ENCODE results near the gene TCOF1.
"Not testable (repeated sequence)": the region's sequence is repeated elsewhere in the genome, so short reads cannot be mapped to it uniquely, and the experiment has no call there.

Gene TCOF1

GRCh38 chr5:150406723-150407095, 49.2 kb downstream of the TCOF1 start:
- no peak for DNase-seq

DNA sequence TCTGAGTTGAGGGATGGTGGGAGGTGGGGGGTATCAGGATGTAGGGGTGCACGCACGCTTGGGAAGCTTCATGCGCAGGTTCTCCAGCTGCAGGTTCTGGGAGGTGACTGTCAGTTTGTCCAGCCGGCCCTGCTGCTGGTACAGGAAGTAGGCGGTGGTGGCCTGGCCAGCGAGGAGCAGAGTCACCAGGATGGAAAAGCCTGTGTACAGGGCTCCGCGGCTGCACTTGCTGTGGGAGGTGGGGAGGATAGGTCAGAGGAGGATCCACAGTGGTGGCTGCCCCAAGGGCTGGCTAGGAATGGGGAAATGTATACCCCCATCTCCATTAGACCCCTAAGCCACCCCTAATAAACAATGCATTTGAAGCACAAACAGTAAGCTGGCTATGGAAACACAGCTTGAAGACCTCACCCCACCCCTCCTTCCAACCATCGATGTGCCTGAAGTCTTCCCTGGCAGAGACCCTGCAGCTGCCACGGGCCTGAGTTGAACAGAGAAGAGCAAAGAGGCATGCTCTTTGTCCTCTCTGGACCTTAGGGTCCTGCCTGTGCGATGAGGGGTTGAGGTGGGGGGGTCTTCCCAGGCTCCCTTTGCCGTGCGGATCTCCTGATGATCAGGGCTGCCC, 49.7 kb downstream of the TCOF1 start:
- DNase-seq, result no peak

GRCh38 chr5:150408231-150408943, 50.9 kb downstream of the TCOF1 start:
- DNase-seq, result no peak

GRCh38 chr5:150409638-150410523, 52.4 kb downstream of the TCOF1 start:
- peak; percentile 47 for DNase-seq

DNA sequence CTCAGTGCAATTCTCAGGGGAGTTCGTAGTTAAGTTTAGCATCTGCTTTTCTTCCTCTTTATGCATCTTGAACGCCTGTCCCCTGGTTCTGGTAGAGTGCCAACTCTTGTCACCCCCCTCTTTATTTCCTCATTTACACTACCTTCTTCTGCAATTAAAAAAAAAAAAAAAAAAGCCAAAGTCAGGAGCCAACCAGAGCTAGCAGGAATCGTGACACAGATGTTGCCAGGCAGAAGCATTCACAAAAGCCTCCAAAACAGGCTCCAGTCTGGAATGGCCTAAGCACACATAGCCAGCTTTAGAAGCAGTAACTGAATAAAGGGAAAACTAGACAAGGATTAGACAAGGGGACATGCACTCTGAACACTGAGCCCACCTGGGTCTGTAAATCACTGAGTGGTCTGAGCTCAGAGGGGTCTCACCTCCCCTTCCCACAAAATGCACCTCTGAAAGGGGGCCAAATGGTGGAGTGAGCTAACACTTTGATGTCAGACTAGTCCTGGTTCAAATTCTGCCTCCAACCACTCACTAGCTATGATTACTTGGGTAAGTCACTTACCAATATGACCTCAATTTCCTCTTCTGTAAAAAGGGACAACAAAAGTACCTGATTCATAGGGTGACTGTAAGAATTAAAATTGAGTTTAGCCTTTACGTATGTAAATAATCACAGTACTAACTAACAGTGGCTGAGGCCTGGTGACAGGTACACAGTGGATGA, 53.2 kb downstream of the TCOF1 start:
- peak; percentile 25 for DNase-seq

- peak; percentile 75 for DNase-seq
Measured at GRCh38 chr5:150411245-150411979, 53.9 kb downstream of the TCOF1 start.

GRCh38 chr5:150412319-150413175, 55.0 kb downstream of the TCOF1 start, which contains the start of gene CD74:
Gene CD74, minus strand, starts transcription at chr5:150412910. Its CDS starts 161 bp downstream, at chr5:150412749.
- peak; percentile 91 for DNase-seq

- no peak for DNase-seq
Measured at GRCh38 chr5:150413176-150413901, 55.8 kb downstream of the TCOF1 start.

DNA sequence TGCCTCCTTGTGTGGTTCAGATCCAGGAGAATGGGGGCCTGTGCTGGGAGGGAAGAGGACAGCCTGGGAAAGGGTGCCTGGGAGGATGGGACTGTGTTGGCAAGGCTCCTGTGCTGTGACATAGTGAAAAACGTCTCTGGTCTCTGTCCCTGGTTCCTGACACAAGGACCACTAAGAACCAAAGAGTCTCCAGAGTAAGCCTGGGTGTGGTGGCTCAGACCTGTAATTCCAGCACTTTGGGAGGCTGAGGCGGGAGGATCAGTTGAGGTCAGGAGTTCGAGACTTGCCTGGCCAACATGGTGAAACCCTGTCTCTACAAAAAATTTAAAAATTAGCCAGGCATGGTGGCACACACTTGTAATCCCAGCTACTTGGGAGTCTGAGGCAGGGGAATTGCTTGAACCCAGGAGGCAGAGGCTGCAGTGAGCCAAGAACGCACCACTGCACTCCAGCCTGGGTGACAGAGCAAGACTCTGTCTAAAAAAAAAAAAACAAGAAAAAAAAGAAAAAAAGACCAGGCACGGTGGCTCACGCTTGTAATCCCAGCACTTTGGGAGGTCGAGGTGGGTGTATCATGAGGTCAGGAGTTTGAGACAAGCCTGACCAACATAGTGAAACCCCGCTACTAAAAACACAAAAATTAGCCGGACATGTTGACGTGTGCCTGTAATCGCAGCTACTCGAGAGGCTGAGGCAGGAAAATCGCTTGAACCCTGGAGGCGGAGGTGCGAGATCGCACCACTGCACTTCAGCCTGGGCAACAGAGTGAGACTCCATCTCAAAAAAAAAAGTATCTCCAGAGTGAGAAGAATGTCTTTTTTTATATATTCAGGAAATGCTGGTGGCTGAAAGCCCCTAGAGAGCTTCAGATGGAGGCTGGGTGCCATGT, 56.6 kb downstream of the TCOF1 start:
- not testable (repeated sequence) for DNase-seq

- DNase-seq, result no peak
Measured at GRCh38 chr5:150419630-150420270, 62.3 kb downstream of the TCOF1 start.

GRCh38 chr5:150422075-150422474, 64.6 kb downstream of the TCOF1 start:
- DNase-seq, result no peak

GRCh38 chr5:150422758-150423157, 65.3 kb downstream of the TCOF1 start:
- DNase-seq, result no peak

DNA sequence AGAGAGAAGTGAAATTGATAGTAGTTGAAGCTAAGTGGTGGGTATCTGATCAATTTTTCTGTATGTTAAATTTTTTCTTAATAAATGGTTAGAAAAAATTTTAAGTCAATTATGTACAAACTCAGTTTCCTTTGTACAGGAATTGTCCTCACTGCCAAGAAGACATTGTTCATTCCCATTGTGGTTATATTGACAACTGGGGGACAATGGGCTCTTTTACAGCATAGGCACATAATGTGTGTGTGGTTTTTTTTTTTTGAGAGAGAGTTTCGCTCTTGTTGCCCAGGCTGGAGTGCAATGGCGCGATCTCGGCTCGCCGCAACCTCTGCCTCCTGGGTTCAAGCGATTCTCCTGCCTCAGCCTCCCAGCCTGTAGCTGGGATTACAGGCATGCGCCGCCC, 68.7 kb downstream of the TCOF1 start:
- DNase-seq, result not testable (repeated sequence)

DNA sequence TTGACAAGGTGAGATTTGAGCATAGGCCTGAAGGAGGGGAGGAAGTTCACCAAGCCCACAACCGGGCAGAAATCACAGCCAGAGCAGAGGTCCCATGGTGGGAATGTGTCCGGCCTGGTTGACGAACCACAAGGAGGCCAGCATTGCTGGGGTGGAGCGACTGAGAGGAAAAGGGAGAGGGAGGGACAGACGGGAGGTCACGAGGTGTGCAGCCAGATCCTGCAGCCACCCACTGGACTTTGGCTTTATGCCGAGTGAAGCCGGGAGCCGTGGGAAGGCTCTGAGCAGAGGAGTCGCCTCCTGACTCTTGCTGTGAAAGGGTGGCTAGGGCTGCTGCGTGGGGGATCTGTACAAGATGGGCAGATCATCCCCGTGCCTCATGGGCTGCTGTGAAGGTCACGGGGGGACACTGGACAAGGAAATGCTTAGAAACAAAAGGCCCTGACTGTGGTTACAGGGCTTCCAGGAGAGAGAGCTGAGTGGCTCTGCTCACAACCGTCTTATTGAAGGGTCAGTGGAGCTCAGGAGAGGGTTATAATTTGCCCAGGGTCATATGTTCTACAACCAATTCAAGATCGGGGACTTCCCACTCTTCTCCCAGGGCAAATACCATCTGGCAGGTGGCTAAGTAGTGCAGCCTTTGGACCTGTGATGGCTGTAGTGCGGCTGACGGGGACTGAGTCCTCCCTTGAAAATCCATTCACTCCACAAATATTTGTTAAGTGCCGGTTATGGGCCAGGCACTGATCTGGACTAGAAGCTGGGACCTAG, 70.8 kb downstream of the TCOF1 start:
- DNase-seq, result no peak

DNA sequence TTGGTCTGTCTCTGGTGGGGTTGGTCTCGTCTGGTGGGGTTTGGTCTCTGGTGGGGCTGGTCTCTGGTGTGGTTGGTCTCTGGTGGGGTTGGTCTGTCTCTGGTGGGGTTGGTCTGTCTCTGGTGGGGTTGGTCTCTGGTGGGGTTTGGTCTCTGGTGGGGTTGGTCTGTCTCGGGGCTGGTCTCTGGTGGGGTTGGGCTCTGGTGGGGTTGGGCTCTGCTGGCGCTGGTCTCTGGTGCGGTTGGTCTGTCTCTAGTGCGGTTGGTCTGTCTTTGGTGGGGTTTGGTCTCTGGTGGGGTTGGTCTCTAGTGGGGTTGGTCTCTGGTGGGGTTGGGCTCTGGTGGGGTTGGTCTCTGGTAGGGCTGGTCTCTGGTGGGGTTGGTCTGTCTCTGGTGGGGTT, 71.5 kb downstream of the TCOF1 start:
- no peak for DNase-seq

DNA sequence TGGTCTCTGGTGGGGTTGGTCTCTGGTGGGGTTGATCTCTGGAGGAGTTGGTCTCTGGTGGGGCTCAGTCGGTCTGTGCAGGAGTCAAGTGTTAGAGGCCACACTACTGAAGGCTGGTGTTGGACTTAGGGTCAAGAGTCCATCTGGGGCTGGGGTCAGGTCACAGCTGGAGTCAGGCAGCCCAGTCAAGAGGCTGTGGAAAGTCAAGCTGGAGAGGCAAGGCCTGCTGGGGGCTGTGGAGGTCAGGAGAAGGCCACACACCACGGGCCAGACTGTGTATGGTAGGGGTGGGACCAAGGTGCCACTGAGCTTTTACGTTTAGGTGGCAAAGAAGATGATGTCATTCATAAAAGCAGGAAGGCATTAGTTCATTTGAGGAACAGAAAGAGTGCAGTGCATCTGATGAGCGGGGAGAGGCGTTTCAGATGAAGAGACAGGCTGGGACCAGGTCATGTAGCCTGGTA, 71.9 kb downstream of the TCOF1 start:
- DNase-seq, result no peak

- no peak for DNase-seq
Measured at GRCh38 chr5:150431048-150431447, 73.6 kb downstream of the TCOF1 start.

DNA sequence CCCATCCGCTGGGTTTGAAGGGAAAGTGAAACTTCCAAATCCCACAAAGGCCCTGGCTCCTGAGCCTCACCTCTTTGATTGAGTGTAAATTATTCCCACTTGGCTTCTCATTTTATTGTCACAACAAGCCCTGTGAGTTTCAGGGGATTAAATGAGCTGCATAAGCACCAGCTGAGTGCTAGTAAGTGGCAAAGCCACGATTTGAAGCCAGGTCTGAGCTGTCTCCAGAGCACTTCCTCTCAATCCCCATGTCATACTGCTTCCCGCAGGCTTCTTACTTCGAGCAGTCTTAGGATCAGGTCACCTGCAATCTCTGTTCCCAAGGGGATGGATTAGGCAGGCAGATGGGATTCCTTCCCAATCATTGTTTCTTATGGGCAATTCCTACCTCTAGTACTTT, 74.1 kb downstream of the TCOF1 start:
- DNase-seq, result no peak
